Vagina (tissue), 2 donors: ENCODE results near the gene RFESD.

ENCODE experiments used
- CTCF ChIP-seq, 3 experiments: fragments of 450-650 bp in 2 of 3; fragments of 200-600 bp in 1 of 3; sonication (generic) in 1 of 3; IDR thresholded peaks; one replicate each; pipeline ENCODE4 v1.5.1; 2017 to 2019; ENCODE audit warnings: antibody characterized with exemption in 3 of 3, mild to moderate bottlenecking in 2 of 3, moderate library complexity in 2 of 3
- POLR2AphosphoS5 ChIP-seq, 2 donors: sonication (generic); formaldehyde crosslinking; IDR thresholded peaks; one replicate each; pipeline ENCODE4 v1.9.0; 2017; ENCODE audit warnings: antibody characterized with exemption in 2 of 2, mild to moderate bottlenecking in 2 of 2, low read depth in 1 of 2; ENCODE audit not compliant: insufficient read depth in 1 of 2

- TF ChIP-seq CTCF (IDR thresholded peaks at IDR 0.05) (no peak), POLR2AphosphoS5 (IDR thresholded peaks at IDR 0.05; ENCODE audit: insufficient read depth in 1 of 2, low read depth in 1 of 2) (no peak)
Measured at GRCh38 chr5:95707055-95707454, 60.5 kb downstream of the RFESD start.
